ENCODE results near the gene MS4A8.

GRCh38 chr11:60765355-60765754, 65.9 kb downstream of the MS4A8 start:
- TF ChIP-seq CTCF (IDR thresholded peaks at IDR 0.05) (no peak), EP300 (IDR thresholded peaks at IDR 0.05; ENCODE audit: low read depth) (no peak), POLR2AphosphoS5 (IDR thresholded peaks at IDR 0.05) (no peak)
